Measurements from ENCODE around the gene C19orf38.

GRCh38 chr19:10878253-10878652, 30.0 kb downstream of the C19orf38 start:
- TF ChIP-seq CTCF (conservative IDR thresholded peaks at IDR 0.05; ENCODE audit: low read depth, low read length), result no peak
- TF ChIP-seq FOS (IDR thresholded peaks at IDR 0.05; ENCODE audit: low read depth, low read length), result no peak
- TF ChIP-seq RFX5 (IDR thresholded peaks at IDR 0.05; ENCODE audit: low read depth, low read length), result no peak
- no peak for TF ChIP-seq RCOR1 (IDR thresholded peaks at IDR 0.05; ENCODE audit: insufficient replicate concordance, low read length)
- no peak for TF ChIP-seq RAD21 (IDR thresholded peaks at IDR 0.05; ENCODE audit: low read length)
- no peak for TF ChIP-seq USF2 (IDR thresholded peaks at IDR 0.05; ENCODE audit: low read depth, low read length)
- no peak for TF ChIP-seq POLR2A (IDR thresholded peaks at IDR 0.05; ENCODE audit: low read depth, low read length)
- TF ChIP-seq CEBPB (IDR thresholded peaks at IDR 0.05; ENCODE audit: low read depth, low read length), result no peak
- TF ChIP-seq CHD1 (IDR thresholded peaks at IDR 0.05; ENCODE audit: low read depth, low read length), result no peak
- no peak for TF ChIP-seq SMC3 (IDR thresholded peaks at IDR 0.05; ENCODE audit: low read depth, low read length)

Data from IMR-90 (cell line).